Endothelial cell (in vitro differentiated cells): Measurements from ENCODE around the gene CCDC38. TPM values are rescaled to one million over a fixed set of nuclear protein-coding genes. Genes with fewer than 3 reads are reported as not detected.

Experiments
- total RNA-seq: library from RNA; stranded (reverse); fragmentation: NEBNext Ultra II Directional; extraction: Animal tissue kit (Norgen Biotek cat#: 25700); gene quantifications from one replicate; pipeline ENCODE4 v1.2.1, GENCODE V29; 2021; ENCODE audit not compliant: unreplicated experiment

The CCDC38 gene
- total RNA-seq, 1 donor from 2014 or later: not detected

Other genes starting within 250 kb of the CCDC38 start
- gene NTN4, start 151.8 kb downstream of the CCDC38 start, total RNA-seq: 0.13 TPM
- gene SNRPF, start 83.7 kb downstream of the CCDC38 start, total RNA-seq: 28.3 TPM
- not detected for gene AMDHD1, start 717 bp upstream of the CCDC38 start, total RNA-seq
- 1.1 TPM for gene HAL, start 53.7 kb upstream of the CCDC38 start, total RNA-seq
- gene LTA4H, start 93.0 kb upstream of the CCDC38 start, total RNA-seq: 86.5 TPM